T follicular helper cell (primary cell): ENCODE results near the gene BET1L.

Experiments
- DNase-seq: peaks from one replicate; pipeline ENCODE4 v3.0.0-alpha.2; 2020; ENCODE audit warnings: low read depth

Gene BET1L

GRCh38 chr11:209275-210121, 2.3 kb upstream of the BET1L start:
- DNase-seq: no peak

GRCh38 chr11:208917-209260, 1.7 kb upstream of the BET1L start:
- DNase-seq: no peak

GRCh38 chr11:208181-208916, 1.1 kb upstream of the BET1L start:
- DNase-seq: peak; percentile 76

GRCh38 chr11:207863-208180, 623 bp upstream of the BET1L start:
- DNase-seq: no peak

GRCh38 chr11:206526-207207, 532 bp downstream of the BET1L start:
- DNase-seq: no peak

GRCh38 chr11:206002-206384, 1.2 kb downstream of the BET1L start:
- DNase-seq: no peak

GRCh38 chr11:205221-206001, 1.8 kb downstream of the BET1L start:
- no peak for DNase-seq

- no peak for DNase-seq
Observed at GRCh38 chr11:204587-205109, 2.6 kb downstream of the BET1L start.

GRCh38 chr11:203945-204586, 3.1 kb downstream of the BET1L start:
- DNase-seq: no peak

GRCh38 chr11:203056-203944, 3.9 kb downstream of the BET1L start:
- DNase-seq: no peak

GRCh38 chr11:202490-202889, 4.7 kb downstream of the BET1L start:
- no peak for DNase-seq

GRCh38 chr11:201966-202365, 5.2 kb downstream of the BET1L start:
- no peak for DNase-seq

GRCh38 chr11:200224-201003, 6.8 kb downstream of the BET1L start:
- DNase-seq: no peak

GRCh38 chr11:199782-200181, 7.4 kb downstream of the BET1L start:
- no peak for DNase-seq

- no peak for DNase-seq
Observed at GRCh38 chr11:199004-199581, 8.1 kb downstream of the BET1L start.

GRCh38 chr11:198236-198806, 8.9 kb downstream of the BET1L start:
- DNase-seq: no peak

GRCh38 chr11:197741-198235, 9.4 kb downstream of the BET1L start:
- no peak for DNase-seq
